HL-60 (cell line): Measurements from ENCODE around the gene SYT9.

Experiments
- CTCF ChIP-seq: IDR thresholded peaks from one replicate; pipeline ENCODE4 v1.5.1; 2011; ENCODE audit warnings: low read length, control low read depth, inconsistent platforms; ENCODE audit not compliant: insufficient read depth
- GABPA ChIP-seq: IDR thresholded peaks from 2 replicates; pipeline ENCODE4 v1.6.1; 2012; ENCODE audit warnings: low read depth
- POLR2AphosphoS5 ChIP-seq: IDR thresholded peaks from 2 replicates; pipeline ENCODE4 v1.6.1; 2012; ENCODE audit warnings: low read depth
- REST ChIP-seq: IDR thresholded peaks from 2 replicates; pipeline ENCODE4 v1.6.1; 2012; ENCODE audit warnings: low read depth; ENCODE audit not compliant: insufficient replicate concordance
- SPI1 ChIP-seq: IDR thresholded peaks from 2 replicates; pipeline ENCODE4 v1.6.1; 2012; ENCODE audit warnings: low read depth, mild to moderate bottlenecking, borderline replicate concordance

DNA sequence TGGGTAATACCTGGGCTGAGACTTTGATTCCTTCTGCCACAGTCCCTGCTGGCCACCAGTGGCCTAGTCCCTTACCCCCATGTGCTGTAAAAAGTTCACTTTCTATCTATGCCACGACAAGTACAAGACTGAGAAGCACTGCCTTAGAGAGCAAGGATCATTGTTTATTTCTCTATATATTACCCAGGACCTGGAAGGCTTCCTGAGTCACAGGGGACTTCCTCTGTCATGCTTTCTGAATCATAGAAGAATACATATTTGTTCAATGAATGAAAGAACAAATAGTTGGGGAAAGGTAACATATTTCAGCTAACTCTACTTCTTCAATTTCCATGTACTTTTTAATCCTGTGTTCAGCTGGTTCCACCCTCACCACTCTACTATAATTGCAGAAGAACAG is 5.5 kb upstream of the SYT9 start:
- TF ChIP-seq CTCF (no peak), GABPA (no peak), SPI1 (no peak), POLR2AphosphoS5 (no peak), REST (no peak)
